ENCODE measurements around the gene ACAP2. TPM values are rescaled to one million over a fixed set of nuclear protein-coding genes. Genes with fewer than 3 reads are reported as not detected.

Gene ACAP2
- total RNA-seq, 1 donor from 2014 or later = 49.7 TPM

- H3K9me3 Mint-ChIP-seq = no peaks in the 10 kb centered on the region
Measured at GRCh38 chr3:195247863-195248189, 195.0 kb downstream of the ACAP2 start.

GRCh38 chr3:195247086-195247862, 195.5 kb downstream of the ACAP2 start:
- Mint-ChIP-seq H3K9me3 (no peaks in the 10 kb centered on the region), H3K36me3 (peaks cover 22% of the 10 kb centered on the region), H3K27me3 (ENCODE audit: low read depth) (no peaks in the 10 kb centered on the region), H3K27ac (peak overlapping the region; percentile 26), H3K4me3 (no peak overlapping the region), H3K4me1 (peaks cover 23% of the 10 kb centered on the region)
- TF ChIP-seq, protein P1, sequence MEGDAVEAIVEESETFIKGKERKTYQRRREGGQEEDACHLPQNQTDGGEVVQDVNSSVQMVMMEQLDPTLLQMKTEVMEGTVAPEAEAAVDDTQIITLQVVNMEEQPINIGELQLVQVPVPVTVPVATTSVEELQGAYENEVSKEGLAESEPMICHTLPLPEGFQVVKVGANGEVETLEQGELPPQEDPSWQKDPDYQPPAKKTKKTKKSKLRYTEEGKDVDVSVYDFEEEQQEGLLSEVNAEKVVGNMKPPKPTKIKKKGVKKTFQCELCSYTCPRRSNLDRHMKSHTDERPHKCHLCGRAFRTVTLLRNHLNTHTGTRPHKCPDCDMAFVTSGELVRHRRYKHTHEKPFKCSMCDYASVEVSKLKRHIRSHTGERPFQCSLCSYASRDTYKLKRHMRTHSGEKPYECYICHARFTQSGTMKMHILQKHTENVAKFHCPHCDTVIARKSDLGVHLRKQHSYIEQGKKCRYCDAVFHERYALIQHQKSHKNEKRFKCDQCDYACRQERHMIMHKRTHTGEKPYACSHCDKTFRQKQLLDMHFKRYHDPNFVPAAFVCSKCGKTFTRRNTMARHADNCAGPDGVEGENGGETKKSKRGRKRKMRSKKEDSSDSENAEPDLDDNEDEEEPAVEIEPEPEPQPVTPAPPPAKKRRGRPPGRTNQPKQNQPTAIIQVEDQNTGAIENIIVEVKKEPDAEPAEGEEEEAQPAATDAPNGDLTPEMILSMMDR (IDR thresholded peaks at IDR 0.05; ENCODE audit: unreplicated experiment) = no peak
- DNase-seq (ENCODE audit: low spot score in 2 of 2, unreplicated experiment in 2 of 2) = peak in 1 of 2 experiments; percentile 28

More at GRCh38 chr3:195247863-195248189, 195.0 kb downstream of the ACAP2 start:
- TF ChIP-seq, protein P1 (IDR thresholded peaks at IDR 0.05; ENCODE audit: unreplicated experiment) = no peak
- peaks cover 29% of the 10 kb centered on the region for H3K4me1 Mint-ChIP-seq
- no peaks in the 10 kb centered on the region for H3K27me3 Mint-ChIP-seq (ENCODE audit: low read depth)
- no peak overlapping the region for H3K27ac Mint-ChIP-seq
- DNase-seq (ENCODE audit: low spot score in 2 of 2, unreplicated experiment in 2 of 2) = peak in 1 of 2 experiments; percentile 17
- peaks cover 22% of the 10 kb centered on the region for H3K36me3 Mint-ChIP-seq
- no peak overlapping the region for H3K4me3 Mint-ChIP-seq

DNA sequence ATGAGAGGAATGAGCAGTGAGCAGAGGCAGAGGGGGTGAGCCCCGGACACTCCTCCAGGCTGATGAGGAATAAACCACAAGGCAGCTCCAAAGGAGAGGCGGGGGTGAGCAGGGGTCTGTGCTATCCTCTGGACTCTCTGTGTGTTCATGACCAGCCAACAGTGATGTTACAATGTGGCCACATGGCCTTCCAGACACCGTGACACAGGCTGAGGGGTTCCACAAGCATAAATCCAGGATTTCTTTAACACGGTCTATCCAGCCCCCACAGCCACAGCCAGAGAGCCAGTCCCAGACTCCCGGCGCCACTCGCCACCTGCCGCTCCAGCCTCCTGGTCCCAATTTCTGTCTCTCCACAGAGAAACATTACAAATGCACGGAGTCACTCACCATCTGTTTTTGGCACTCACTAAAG, 196.2 kb downstream of the ACAP2 start:
- Mint-ChIP-seq H3K4me1 (peaks cover 23% of the 10 kb centered on the region), H3K9me3 (no peaks in the 10 kb centered on the region), H3K4me3 (no peak overlapping the region), H3K36me3 (peaks cover 22% of the 10 kb centered on the region), H3K27ac (no peak overlapping the region), H3K27me3 (ENCODE audit: low read depth) (no peaks in the 10 kb centered on the region)
- DNase-seq (ENCODE audit: low spot score in 2 of 2, unreplicated experiment in 2 of 2) = peak in 1 of 2 experiments; percentile 29
- TF ChIP-seq, protein P1 (IDR thresholded peaks at IDR 0.05; ENCODE audit: unreplicated experiment) = no peak

DNA sequence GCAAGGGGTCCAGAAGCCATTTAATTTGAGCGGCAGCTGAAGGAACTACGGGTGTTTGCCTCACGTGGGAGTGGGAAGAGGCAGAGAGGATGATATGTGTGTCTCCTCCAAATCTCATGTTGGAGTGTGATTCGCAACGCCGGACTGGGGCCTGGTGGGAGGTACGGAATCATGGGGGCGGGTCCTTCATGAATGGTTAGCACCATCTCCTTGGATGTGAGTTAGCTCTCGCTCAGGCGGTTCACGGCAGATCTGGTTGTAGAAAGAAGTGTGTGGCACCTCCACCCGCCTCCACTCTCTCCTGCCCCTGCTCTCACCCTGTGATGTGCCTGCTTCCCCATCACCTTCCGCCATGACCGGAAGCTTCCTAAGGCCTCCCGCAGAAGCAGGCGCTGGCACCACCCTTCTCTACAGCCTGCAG, 197.3 kb downstream of the ACAP2 start:
- Mint-ChIP-seq H3K27me3 (ENCODE audit: low read depth) (no peaks in the 10 kb centered on the region), H3K36me3 (peaks cover 22% of the 10 kb centered on the region), H3K4me3 (no peak overlapping the region), H3K4me1 (peaks cover 20% of the 10 kb centered on the region), H3K27ac (no peak overlapping the region), H3K9me3 (no peaks in the 10 kb centered on the region)
- TF ChIP-seq, protein P1 (IDR thresholded peaks at IDR 0.05; ENCODE audit: unreplicated experiment) = no peak
- peak in 1 of 2 experiments; percentile 19 for DNase-seq (ENCODE audit: low spot score in 2 of 2, unreplicated experiment in 2 of 2)

GRCh38 chr3:195241592-195242355, 201.0 kb downstream of the ACAP2 start:
- DNase-seq (ENCODE audit: low spot score in 2 of 2, unreplicated experiment in 2 of 2) = peak in 1 of 2 experiments; percentile 34
- Mint-ChIP-seq H3K4me3 (no peak overlapping the region), H3K27me3 (ENCODE audit: low read depth) (no peaks in the 10 kb centered on the region), H3K27ac (no peak overlapping the region), H3K36me3 (peaks cover 22% of the 10 kb centered on the region), H3K9me3 (peaks cover 9% of the 10 kb centered on the region), H3K4me1 (peaks cover 30% of the 10 kb centered on the region)
- TF ChIP-seq, protein P1 (IDR thresholded peaks at IDR 0.05; ENCODE audit: unreplicated experiment) = no peak
